ENCODE results near the gene LSR.

Gene LSR

GRCh38 chr19:35254341-35255297, 5.8 kb downstream of the LSR start:
- H3K27me3 ChIP-seq (ENCODE audit: control insufficient read depth, insufficient read depth, low read length), result peaks cover 37% of the 10 kb centered on the region
- H3K9me3 ChIP-seq (replicated peaks; ENCODE audit: low read length), result no peaks in the 10 kb centered on the region
- H3K4me3 ChIP-seq (ENCODE audit: low read length), result no peak overlapping the region
- H3K36me3 ChIP-seq (ENCODE audit: insufficient read depth, low read length), result no peaks in the 10 kb centered on the region
- no peak overlapping the region for H3K4me2 ChIP-seq (ENCODE audit: low read length)
- no peaks in the 10 kb centered on the region for H3K4me1 ChIP-seq (ENCODE audit: control insufficient read depth, insufficient read depth, low read length)
- no peak overlapping the region for H3K9ac ChIP-seq (ENCODE audit: low read depth, low read length)

- no peaks in the 10 kb centered on the region for H3K9me3 ChIP-seq (replicated peaks; ENCODE audit: low read length)
- H3K36me3 ChIP-seq (ENCODE audit: insufficient read depth, low read length), result no peaks in the 10 kb centered on the region
- peaks cover 44% of the 10 kb centered on the region for H3K27me3 ChIP-seq (ENCODE audit: control insufficient read depth, insufficient read depth, low read length)
- no peak overlapping the region for H3K9ac ChIP-seq (ENCODE audit: low read depth, low read length)
- H3K4me3 ChIP-seq (ENCODE audit: low read length), result no peak overlapping the region
- H3K4me1 ChIP-seq (ENCODE audit: control insufficient read depth, insufficient read depth, low read length), result no peaks in the 10 kb centered on the region
- no peak overlapping the region for H3K4me2 ChIP-seq (ENCODE audit: low read length)
Measured at GRCh38 chr19:35256566-35256965, 7.8 kb downstream of the LSR start.

- Histone ChIP-seq H3K4me1 (ENCODE audit: control insufficient read depth, insufficient read depth, low read length) (no peaks in the 10 kb centered on the region), H3K9me3 (replicated peaks; ENCODE audit: low read length) (no peaks in the 10 kb centered on the region), H3K27me3 (ENCODE audit: control insufficient read depth, insufficient read depth, low read length) (peaks cover 49% of the 10 kb centered on the region), H3K36me3 (ENCODE audit: insufficient read depth, low read length) (no peaks in the 10 kb centered on the region), H3K4me2 (ENCODE audit: low read length) (no peak overlapping the region), H3K4me3 (ENCODE audit: low read length) (no peak overlapping the region), H3K9ac (ENCODE audit: low read depth, low read length) (no peak overlapping the region)
Measured at GRCh38 chr19:35257113-35257461, 8.3 kb downstream of the LSR start.

GRCh38 chr19:35260694-35261304, 12.0 kb downstream of the LSR start:
- Histone ChIP-seq H3K4me2 (ENCODE audit: low read length) (no peak overlapping the region), H3K9ac (ENCODE audit: low read depth, low read length) (no peak overlapping the region), H3K9me3 (replicated peaks; ENCODE audit: low read length) (no peaks in the 10 kb centered on the region), H3K36me3 (ENCODE audit: insufficient read depth, low read length) (no peaks in the 10 kb centered on the region), H3K4me3 (ENCODE audit: low read length) (no peak overlapping the region), H3K4me1 (ENCODE audit: control insufficient read depth, insufficient read depth, low read length) (peaks cover under 1% of the 10 kb centered on the region), H3K27me3 (ENCODE audit: control insufficient read depth, insufficient read depth, low read length) (peaks cover 68% of the 10 kb centered on the region)

GRCh38 chr19:35261356-35262100, 12.7 kb downstream of the LSR start:
- H3K36me3 ChIP-seq (ENCODE audit: insufficient read depth, low read length), result no peaks in the 10 kb centered on the region
- H3K4me1 ChIP-seq (ENCODE audit: control insufficient read depth, insufficient read depth, low read length), result peaks cover 4% of the 10 kb centered on the region
- no peaks in the 10 kb centered on the region for H3K9me3 ChIP-seq (replicated peaks; ENCODE audit: low read length)
- no peak overlapping the region for H3K9ac ChIP-seq (ENCODE audit: low read depth, low read length)
- H3K4me2 ChIP-seq (ENCODE audit: low read length), result no peak overlapping the region
- peaks cover 64% of the 10 kb centered on the region for H3K27me3 ChIP-seq (ENCODE audit: control insufficient read depth, insufficient read depth, low read length)
- H3K4me3 ChIP-seq (ENCODE audit: low read length), result no peak overlapping the region

GRCh38 chr19:35262101-35262761, 13.4 kb downstream of the LSR start:
- Histone ChIP-seq H3K36me3 (ENCODE audit: insufficient read depth, low read length) (no peaks in the 10 kb centered on the region), H3K4me3 (ENCODE audit: low read length) (no peak overlapping the region), H3K4me2 (ENCODE audit: low read length) (no peak overlapping the region), H3K4me1 (ENCODE audit: control insufficient read depth, insufficient read depth, low read length) (peaks cover 4% of the 10 kb centered on the region), H3K9ac (ENCODE audit: low read depth, low read length) (no peak overlapping the region), H3K27me3 (ENCODE audit: control insufficient read depth, insufficient read depth, low read length) (peaks cover 60% of the 10 kb centered on the region), H3K9me3 (replicated peaks; ENCODE audit: low read length) (no peaks in the 10 kb centered on the region)

GRCh38 chr19:35264268-35265125, 15.7 kb downstream of the LSR start:
- Histone ChIP-seq H3K27me3 (ENCODE audit: control insufficient read depth, insufficient read depth, low read length) (peaks cover 44% of the 10 kb centered on the region), H3K9ac (ENCODE audit: low read depth, low read length) (no peak overlapping the region), H3K36me3 (ENCODE audit: insufficient read depth, low read length) (no peaks in the 10 kb centered on the region), H3K4me1 (ENCODE audit: control insufficient read depth, insufficient read depth, low read length) (peaks cover 4% of the 10 kb centered on the region), H3K4me2 (ENCODE audit: low read length) (no peak overlapping the region), H3K9me3 (replicated peaks; ENCODE audit: low read length) (no peaks in the 10 kb centered on the region), H3K4me3 (ENCODE audit: low read length) (no peak overlapping the region)

GRCh38 chr19:35265126-35265899, 16.5 kb downstream of the LSR start:
- Histone ChIP-seq H3K4me3 (ENCODE audit: low read length) (no peak overlapping the region), H3K36me3 (ENCODE audit: insufficient read depth, low read length) (peaks cover 3% of the 10 kb centered on the region), H3K27me3 (ENCODE audit: control insufficient read depth, insufficient read depth, low read length) (peaks cover 38% of the 10 kb centered on the region), H3K9me3 (replicated peaks; ENCODE audit: low read length) (no peaks in the 10 kb centered on the region), H3K9ac (ENCODE audit: low read depth, low read length) (no peak overlapping the region), H3K4me1 (ENCODE audit: control insufficient read depth, insufficient read depth, low read length) (peaks cover 7% of the 10 kb centered on the region), H3K4me2 (ENCODE audit: low read length) (no peak overlapping the region)

- no peak overlapping the region for H3K4me2 ChIP-seq (ENCODE audit: low read length)
- no peak overlapping the region for H3K4me3 ChIP-seq (ENCODE audit: low read length)
- H3K36me3 ChIP-seq (ENCODE audit: insufficient read depth, low read length), result peaks cover 10% of the 10 kb centered on the region
- peaks cover 33% of the 10 kb centered on the region for H3K27me3 ChIP-seq (ENCODE audit: control insufficient read depth, insufficient read depth, low read length)
- H3K4me1 ChIP-seq (ENCODE audit: control insufficient read depth, insufficient read depth, low read length), result peaks cover 7% of the 10 kb centered on the region
- no peak overlapping the region for H3K9ac ChIP-seq (ENCODE audit: low read depth, low read length)
- H3K9me3 ChIP-seq (replicated peaks; ENCODE audit: low read length), result no peaks in the 10 kb centered on the region
Measured at GRCh38 chr19:35265900-35266519, 17.2 kb downstream of the LSR start.

All from skeletal muscle satellite cell (primary cell).